Esophagus squamous epithelium (tissue), 4 donors: ENCODE measurements around the gene ASIC3.

Source experiments
- POLR2A ChIP-seq, 4 donors: fragments of 450-650 bp; IDR thresholded peaks; one replicate each; pipeline ENCODE4 v1.6.1; 2017; ENCODE audit warnings: antibody characterized with exemption in 4 of 4, mild to moderate bottlenecking in 4 of 4, moderate library complexity in 3 of 4
- TF ChIP-seq, protein P1 (sequence below), 6 experiments: fragments of 450-650 bp in 4 of 6; fragments of 200-600 bp in 2 of 6; sonication (generic) in 2 of 6; IDR thresholded peaks; one replicate each; pipeline ENCODE4 v1.5.1; 2016 to 2019; ENCODE audit warnings: antibody characterized with exemption in 6 of 6, mild to moderate bottlenecking in 4 of 6, moderate library complexity in 4 of 6

DNA sequence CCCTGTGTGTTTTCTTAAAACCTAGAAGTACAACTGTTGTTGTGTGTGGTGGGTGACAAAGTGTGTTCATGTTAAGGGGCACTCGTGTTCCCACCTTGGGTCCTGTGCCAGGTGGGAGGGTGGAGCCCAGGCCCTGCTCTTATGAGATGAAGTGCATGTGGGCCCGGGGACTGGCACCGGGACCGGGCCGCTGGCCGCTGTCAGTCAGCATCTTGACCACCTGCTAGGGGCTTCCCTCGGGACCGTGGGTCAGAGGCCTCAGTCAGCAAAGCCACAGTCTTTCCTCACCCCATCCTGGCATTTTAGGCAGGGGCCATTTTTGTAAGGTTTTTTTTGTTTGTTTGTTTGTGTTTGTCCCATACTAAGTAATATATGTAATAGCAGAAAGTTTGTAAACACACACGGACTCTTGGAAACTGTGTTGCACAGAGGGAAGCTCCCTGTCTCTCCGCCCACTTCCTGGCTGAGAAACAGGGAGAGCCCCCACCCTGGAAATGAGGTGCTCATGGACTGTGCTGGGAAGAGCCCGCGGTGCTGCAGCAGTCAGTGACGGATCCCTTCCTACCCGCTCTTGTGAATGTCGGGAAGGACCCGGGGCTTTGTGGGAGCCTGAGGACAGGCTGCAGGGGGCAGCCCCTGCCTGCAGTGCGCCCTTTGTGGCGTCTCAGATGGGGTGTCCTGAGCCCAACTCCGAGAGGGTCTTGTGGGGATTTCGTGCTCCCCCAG lies 51.3 kb downstream of the ASIC3 start:
- TF ChIP-seq, protein P1, sequence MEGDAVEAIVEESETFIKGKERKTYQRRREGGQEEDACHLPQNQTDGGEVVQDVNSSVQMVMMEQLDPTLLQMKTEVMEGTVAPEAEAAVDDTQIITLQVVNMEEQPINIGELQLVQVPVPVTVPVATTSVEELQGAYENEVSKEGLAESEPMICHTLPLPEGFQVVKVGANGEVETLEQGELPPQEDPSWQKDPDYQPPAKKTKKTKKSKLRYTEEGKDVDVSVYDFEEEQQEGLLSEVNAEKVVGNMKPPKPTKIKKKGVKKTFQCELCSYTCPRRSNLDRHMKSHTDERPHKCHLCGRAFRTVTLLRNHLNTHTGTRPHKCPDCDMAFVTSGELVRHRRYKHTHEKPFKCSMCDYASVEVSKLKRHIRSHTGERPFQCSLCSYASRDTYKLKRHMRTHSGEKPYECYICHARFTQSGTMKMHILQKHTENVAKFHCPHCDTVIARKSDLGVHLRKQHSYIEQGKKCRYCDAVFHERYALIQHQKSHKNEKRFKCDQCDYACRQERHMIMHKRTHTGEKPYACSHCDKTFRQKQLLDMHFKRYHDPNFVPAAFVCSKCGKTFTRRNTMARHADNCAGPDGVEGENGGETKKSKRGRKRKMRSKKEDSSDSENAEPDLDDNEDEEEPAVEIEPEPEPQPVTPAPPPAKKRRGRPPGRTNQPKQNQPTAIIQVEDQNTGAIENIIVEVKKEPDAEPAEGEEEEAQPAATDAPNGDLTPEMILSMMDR (IDR thresholded peaks at IDR 0.05): no peak
- no peak for TF ChIP-seq POLR2A (IDR thresholded peaks at IDR 0.05)
